ENCODE data around the gene TM9SF2. TPM values are rescaled to one million over a fixed set of nuclear protein-coding genes. Genes with fewer than 3 reads are reported as not detected.

Gene TM9SF2
- total RNA-seq, 1 donor from 2014 or later = 78.5 TPM

GRCh38 chr13:99572921-99573320, 71.6 kb downstream of the TM9SF2 start:
- H3K27me3 Mint-ChIP-seq (ENCODE audit: low read depth) = peaks cover 2% of the 10 kb centered on the region
- H3K4me3 Mint-ChIP-seq (ENCODE audit: low read depth) = no peak overlapping the region
- intact Hi-C loops (cut with micrococcal nuclease) = no loop called here
- no peak overlapping the region for H3K27ac Mint-ChIP-seq
- no peak for DNase-seq (ENCODE audit: low spot score)
- H3K9me3 Mint-ChIP-seq = peaks cover 5% of the 10 kb centered on the region
- peaks cover 2% of the 10 kb centered on the region for H3K4me1 Mint-ChIP-seq (ENCODE audit: low read depth)
- no peaks in the 10 kb centered on the region for H3K36me3 Mint-ChIP-seq (ENCODE audit: low read depth)

- no peak for DNase-seq (ENCODE audit: low spot score)
- intact Hi-C loops (cut with micrococcal nuclease) = no loop called here
- Mint-ChIP-seq H3K9me3 (no peaks in the 10 kb centered on the region), H3K27me3 (ENCODE audit: low read depth) (peaks cover 5% of the 10 kb centered on the region), H3K4me1 (ENCODE audit: low read depth) (peaks cover 2% of the 10 kb centered on the region), H3K27ac (no peak overlapping the region), H3K4me3 (ENCODE audit: low read depth) (no peak overlapping the region), H3K36me3 (ENCODE audit: low read depth) (no peaks in the 10 kb centered on the region)
Observed at GRCh38 chr13:99575376-99576120, 74.3 kb downstream of the TM9SF2 start.

GRCh38 chr13:99577934-99578917, 77.0 kb downstream of the TM9SF2 start:
- Mint-ChIP-seq H3K27me3 (ENCODE audit: low read depth) (peaks cover 5% of the 10 kb centered on the region), H3K27ac (no peak overlapping the region), H3K9me3 (no peaks in the 10 kb centered on the region), H3K4me3 (ENCODE audit: low read depth) (no peak overlapping the region), H3K4me1 (ENCODE audit: low read depth) (peaks cover 2% of the 10 kb centered on the region), H3K36me3 (ENCODE audit: low read depth) (no peaks in the 10 kb centered on the region)
- intact Hi-C loops (cut with micrococcal nuclease) = no loop called here
- no peak for DNase-seq (ENCODE audit: low spot score)

GRCh38 chr13:99580500-99581268, 79.4 kb downstream of the TM9SF2 start:
- intact Hi-C loops (cut with micrococcal nuclease) = no loop called here
- peaks cover 2% of the 10 kb centered on the region for H3K27me3 Mint-ChIP-seq (ENCODE audit: low read depth)

GRCh38 chr13:99582511-99582910, 81.2 kb downstream of the TM9SF2 start:
- H3K4me1 Mint-ChIP-seq (ENCODE audit: low read depth) = no peaks in the 10 kb centered on the region
- H3K36me3 Mint-ChIP-seq (ENCODE audit: low read depth) = no peaks in the 10 kb centered on the region
- no peak overlapping the region for H3K4me3 Mint-ChIP-seq (ENCODE audit: low read depth)
- H3K27me3 Mint-ChIP-seq (ENCODE audit: low read depth) = peaks cover 2% of the 10 kb centered on the region
- intact Hi-C loops (cut with micrococcal nuclease) = no loop called here
- H3K9me3 Mint-ChIP-seq = no peaks in the 10 kb centered on the region
- no peak for DNase-seq (ENCODE audit: low spot score)
- no peak overlapping the region for H3K27ac Mint-ChIP-seq

More at GRCh38 chr13:99580500-99581268, 79.4 kb downstream of the TM9SF2 start:
- no peak for DNase-seq (ENCODE audit: low spot score)
- Mint-ChIP-seq H3K27ac (no peak overlapping the region), H3K4me1 (ENCODE audit: low read depth) (no peaks in the 10 kb centered on the region), H3K36me3 (ENCODE audit: low read depth) (no peaks in the 10 kb centered on the region), H3K4me3 (ENCODE audit: low read depth) (no peak overlapping the region), H3K9me3 (no peaks in the 10 kb centered on the region)

GRCh38 chr13:99585609-99586008, 84.3 kb downstream of the TM9SF2 start:
- no peak overlapping the region for H3K27ac Mint-ChIP-seq
- no peak for DNase-seq (ENCODE audit: low spot score)
- intact Hi-C loops (cut with micrococcal nuclease) = no loop called here
- no peaks in the 10 kb centered on the region for H3K36me3 Mint-ChIP-seq (ENCODE audit: low read depth)
- no peaks in the 10 kb centered on the region for H3K9me3 Mint-ChIP-seq
- no peaks in the 10 kb centered on the region for H3K4me1 Mint-ChIP-seq (ENCODE audit: low read depth)
- H3K4me3 Mint-ChIP-seq (ENCODE audit: low read depth) = no peak overlapping the region
- H3K27me3 Mint-ChIP-seq (ENCODE audit: low read depth) = peaks cover 9% of the 10 kb centered on the region

- Mint-ChIP-seq H3K4me3 (ENCODE audit: low read depth) (no peak overlapping the region), H3K9me3 (no peaks in the 10 kb centered on the region), H3K36me3 (ENCODE audit: low read depth) (no peaks in the 10 kb centered on the region), H3K4me1 (ENCODE audit: low read depth) (no peaks in the 10 kb centered on the region), H3K27me3 (ENCODE audit: low read depth) (peaks cover 9% of the 10 kb centered on the region), H3K27ac (no peak overlapping the region)
- DNase-seq (ENCODE audit: low spot score) = no peak
- intact Hi-C loops (cut with micrococcal nuclease) = no loop called here
Observed at GRCh38 chr13:99587021-99587420, 85.7 kb downstream of the TM9SF2 start.

- Mint-ChIP-seq H3K9me3 (no peaks in the 10 kb centered on the region), H3K36me3 (ENCODE audit: low read depth) (no peaks in the 10 kb centered on the region), H3K4me1 (ENCODE audit: low read depth) (no peaks in the 10 kb centered on the region), H3K4me3 (ENCODE audit: low read depth) (no peak overlapping the region), H3K27ac (no peak overlapping the region), H3K27me3 (ENCODE audit: low read depth) (peaks cover 10% of the 10 kb centered on the region)
- intact Hi-C loops (cut with micrococcal nuclease) = no loop called here
- DNase-seq (ENCODE audit: low spot score) = no peak
Observed at GRCh38 chr13:99587893-99588606, 86.8 kb downstream of the TM9SF2 start.

GRCh38 chr13:99589575-99589974, 88.3 kb downstream of the TM9SF2 start:
- H3K27me3 Mint-ChIP-seq (ENCODE audit: low read depth) = peaks cover 17% of the 10 kb centered on the region
- H3K27ac Mint-ChIP-seq = no peak overlapping the region
- H3K4me3 Mint-ChIP-seq (ENCODE audit: low read depth) = no peak overlapping the region
- no peak for DNase-seq (ENCODE audit: low spot score)
- H3K36me3 Mint-ChIP-seq (ENCODE audit: low read depth) = no peaks in the 10 kb centered on the region
- H3K4me1 Mint-ChIP-seq (ENCODE audit: low read depth) = no peaks in the 10 kb centered on the region
- intact Hi-C loops (cut with micrococcal nuclease) = no loop called here
- no peaks in the 10 kb centered on the region for H3K9me3 Mint-ChIP-seq

- intact Hi-C loops (cut with micrococcal nuclease) = no loop called here
- no peaks in the 10 kb centered on the region for H3K36me3 Mint-ChIP-seq (ENCODE audit: low read depth)
- peaks cover 18% of the 10 kb centered on the region for H3K27me3 Mint-ChIP-seq (ENCODE audit: low read depth)
Observed at GRCh38 chr13:99590519-99591011, 89.3 kb downstream of the TM9SF2 start.

GRCh38 chr13:99596180-99596579, 94.9 kb downstream of the TM9SF2 start:
- H3K4me3 Mint-ChIP-seq (ENCODE audit: low read depth) = no peak overlapping the region
- no peaks in the 10 kb centered on the region for H3K9me3 Mint-ChIP-seq
- no peak for DNase-seq (ENCODE audit: low spot score)
- peaks cover under 1% of the 10 kb centered on the region for H3K4me1 Mint-ChIP-seq (ENCODE audit: low read depth)
- peaks cover 9% of the 10 kb centered on the region for H3K27me3 Mint-ChIP-seq (ENCODE audit: low read depth)
- intact Hi-C loops (cut with micrococcal nuclease) = no loop called here
- no peaks in the 10 kb centered on the region for H3K36me3 Mint-ChIP-seq (ENCODE audit: low read depth)
- H3K27ac Mint-ChIP-seq = no peak overlapping the region

More at GRCh38 chr13:99590519-99591011, 89.3 kb downstream of the TM9SF2 start:
- no peaks in the 10 kb centered on the region for H3K9me3 Mint-ChIP-seq
- DNase-seq (ENCODE audit: low spot score) = no peak
- H3K27ac Mint-ChIP-seq = no peak overlapping the region
- H3K4me3 Mint-ChIP-seq (ENCODE audit: low read depth) = no peak overlapping the region
- H3K4me1 Mint-ChIP-seq (ENCODE audit: low read depth) = no peaks in the 10 kb centered on the region

- intact Hi-C loops (cut with micrococcal nuclease) = no loop called here
- no peak for DNase-seq (ENCODE audit: low spot score)
Observed at GRCh38 chr13:99600318-99600717, 99.0 kb downstream of the TM9SF2 start.

More at GRCh38 chr13:99600318-99600717, 99.0 kb downstream of the TM9SF2 start:
- H3K27me3 Mint-ChIP-seq (ENCODE audit: low read depth) = peaks cover 11% of the 10 kb centered on the region
- no peaks in the 10 kb centered on the region for H3K9me3 Mint-ChIP-seq
- H3K4me3 Mint-ChIP-seq (ENCODE audit: low read depth) = no peak overlapping the region
- no peaks in the 10 kb centered on the region for H3K36me3 Mint-ChIP-seq (ENCODE audit: low read depth)
- H3K4me1 Mint-ChIP-seq (ENCODE audit: low read depth) = peaks cover 13% of the 10 kb centered on the region
- H3K27ac Mint-ChIP-seq = no peak overlapping the region

Data from activated T-helper 2 cell treated with anti-CD3 and anti-CD28 coated beads, Interferon-gamma antibody, Interleukin-2, Interleukin-4, amounts not matched to agents 10 μg/mL and 5 μg/mL and 100 μg/mL, durations not matched to agents 14 hours and 24 hours and 36 hours (primary cell).